Measurements from ENCODE around the gene SVBP.
A peak's percentile ranks its signal among the peaks of the same experiment; 100 is the strongest.

Gene SVBP

DNA sequence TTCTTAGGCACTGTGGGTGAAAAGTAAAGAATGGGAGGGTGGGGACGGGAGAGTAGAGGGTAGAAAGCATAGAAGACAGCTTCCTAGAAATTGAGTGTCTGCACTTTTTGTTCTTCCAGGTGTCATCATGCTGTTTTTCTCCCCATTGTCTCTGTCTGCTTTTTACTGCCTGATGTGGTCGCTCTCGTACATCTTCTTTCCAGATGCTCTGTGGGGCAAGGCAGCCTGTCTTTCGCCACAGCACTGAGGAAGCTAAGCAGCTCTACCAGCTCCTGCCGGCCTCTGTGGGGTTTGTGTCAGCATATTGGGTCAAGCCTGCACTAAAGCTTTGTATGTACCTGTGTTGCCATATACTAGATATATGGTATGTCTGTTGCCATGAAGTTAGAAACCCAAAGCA lies 19.2 kb downstream of the SVBP start:
- H3K36me3 Mint-ChIP-seq (ENCODE audit: low read depth), result no peaks in the 10 kb centered on the region
- H3K4me1 Mint-ChIP-seq (ENCODE audit: low read depth), result no peaks in the 10 kb centered on the region
- H3K27me3 Mint-ChIP-seq (ENCODE audit: low read depth), result peaks cover 21% of the 10 kb centered on the region
- H3K4me3 Mint-ChIP-seq, result no peak overlapping the region
- no peaks in the 10 kb centered on the region for H3K9me3 Mint-ChIP-seq
- no peak overlapping the region for H3K27ac Mint-ChIP-seq

DNA sequence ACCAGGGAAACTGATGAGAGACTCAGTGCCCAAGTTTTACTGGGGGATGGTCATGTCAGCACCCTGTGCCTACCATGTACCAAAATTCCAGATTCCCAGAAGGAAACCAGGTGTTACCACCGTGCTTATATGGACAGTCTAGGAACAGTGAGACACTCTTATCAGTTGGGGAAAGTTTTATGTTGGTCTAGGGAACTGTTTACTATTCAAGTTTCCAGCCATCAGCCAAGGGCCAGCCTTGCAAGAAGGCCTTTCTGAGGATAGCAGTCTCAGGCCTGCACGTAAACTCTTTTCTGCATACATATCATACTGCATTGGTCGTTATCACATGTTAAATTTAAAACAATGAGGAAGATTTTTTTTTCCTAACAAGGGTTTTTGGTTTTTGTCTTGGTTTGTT lies 19.8 kb downstream of the SVBP start:
- H3K36me3 Mint-ChIP-seq (ENCODE audit: low read depth), result no peaks in the 10 kb centered on the region
- H3K27me3 Mint-ChIP-seq (ENCODE audit: low read depth), result peaks cover 21% of the 10 kb centered on the region
- H3K4me3 Mint-ChIP-seq, result no peak overlapping the region
- no peaks in the 10 kb centered on the region for H3K9me3 Mint-ChIP-seq
- no peak overlapping the region for H3K27ac Mint-ChIP-seq
- H3K4me1 Mint-ChIP-seq (ENCODE audit: low read depth), result no peaks in the 10 kb centered on the region

DNA sequence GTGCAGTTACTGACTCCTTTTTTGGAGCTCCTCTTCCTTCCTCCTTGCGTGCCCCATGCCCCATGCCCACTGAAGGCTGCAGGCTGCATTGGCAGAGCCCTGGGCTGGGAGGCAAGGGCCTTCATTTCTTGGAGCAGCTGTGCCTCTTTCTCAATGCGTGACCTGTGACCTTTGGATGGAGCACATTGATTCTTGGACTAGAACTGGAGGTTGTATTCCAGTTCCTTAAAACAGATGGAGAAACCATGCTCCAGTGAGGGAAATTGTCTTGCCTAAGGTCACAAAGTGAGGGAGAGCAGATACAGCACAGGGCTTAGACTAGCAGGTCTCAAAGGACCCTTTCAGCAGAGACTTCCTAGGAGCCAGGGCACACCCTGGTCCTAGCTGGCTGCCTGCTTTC lies 23.4 kb downstream of the SVBP start:
- Mint-ChIP-seq H3K36me3 (ENCODE audit: low read depth) (no peaks in the 10 kb centered on the region), H3K27ac (no peak overlapping the region), H3K9me3 (no peaks in the 10 kb centered on the region), H3K4me1 (ENCODE audit: low read depth) (no peaks in the 10 kb centered on the region), H3K27me3 (ENCODE audit: low read depth) (peaks cover 19% of the 10 kb centered on the region), H3K4me3 (no peak overlapping the region)

DNA sequence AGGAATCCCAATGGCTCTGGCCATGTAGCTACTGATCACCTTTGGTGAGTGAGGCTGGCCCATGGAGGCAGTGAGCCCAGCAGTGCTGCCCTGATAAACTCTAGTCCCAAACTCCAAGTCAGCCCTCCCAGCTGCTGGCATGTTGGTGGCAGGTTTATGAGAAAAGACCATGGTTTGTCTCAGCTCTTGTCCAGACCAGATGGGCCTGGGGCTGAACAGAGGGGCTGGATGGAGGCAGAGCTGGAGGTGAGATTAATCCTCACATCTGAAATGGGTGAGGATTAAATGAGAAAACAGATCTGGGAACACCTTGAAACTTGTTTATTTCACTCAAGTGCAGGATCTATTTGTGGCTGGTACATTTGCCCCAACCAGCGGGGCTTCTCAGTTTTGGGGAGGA lies 29.2 kb downstream of the SVBP start:
- Mint-ChIP-seq H3K27me3 (ENCODE audit: low read depth) (peaks cover 4% of the 10 kb centered on the region), H3K27ac (no peak overlapping the region), H3K36me3 (ENCODE audit: low read depth) (peaks cover 5% of the 10 kb centered on the region), H3K4me1 (ENCODE audit: low read depth) (peaks cover 11% of the 10 kb centered on the region), H3K4me3 (no peak overlapping the region), H3K9me3 (no peaks in the 10 kb centered on the region)

DNA sequence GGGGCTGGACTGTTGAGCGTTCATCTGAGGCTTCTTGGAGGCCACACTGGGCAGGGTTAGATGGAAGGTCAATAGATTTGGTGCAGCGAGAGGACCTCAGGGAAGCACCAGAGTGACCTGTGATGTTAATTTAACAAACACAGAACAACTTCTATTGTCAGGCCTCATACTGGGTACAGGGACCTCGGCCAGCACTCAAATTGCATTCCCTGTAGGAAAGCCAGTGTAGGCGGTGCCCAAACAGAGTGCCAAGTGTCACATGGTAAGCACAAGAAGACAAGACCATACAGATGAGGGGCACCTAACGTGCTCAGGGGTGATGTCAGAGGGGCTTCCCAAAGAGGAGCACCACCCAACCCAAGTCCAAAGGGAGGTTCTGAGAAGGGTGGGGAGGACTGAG lies 31.1 kb downstream of the SVBP start:
- Mint-ChIP-seq H3K36me3 (ENCODE audit: low read depth) (peaks cover 9% of the 10 kb centered on the region), H3K27ac (peak overlapping the region; percentile 66), H3K9me3 (no peaks in the 10 kb centered on the region), H3K4me1 (ENCODE audit: low read depth) (peaks cover 11% of the 10 kb centered on the region), H3K4me3 (peak overlapping the region; percentile 62), H3K27me3 (ENCODE audit: low read depth) (peaks cover 1% of the 10 kb centered on the region)

DNA sequence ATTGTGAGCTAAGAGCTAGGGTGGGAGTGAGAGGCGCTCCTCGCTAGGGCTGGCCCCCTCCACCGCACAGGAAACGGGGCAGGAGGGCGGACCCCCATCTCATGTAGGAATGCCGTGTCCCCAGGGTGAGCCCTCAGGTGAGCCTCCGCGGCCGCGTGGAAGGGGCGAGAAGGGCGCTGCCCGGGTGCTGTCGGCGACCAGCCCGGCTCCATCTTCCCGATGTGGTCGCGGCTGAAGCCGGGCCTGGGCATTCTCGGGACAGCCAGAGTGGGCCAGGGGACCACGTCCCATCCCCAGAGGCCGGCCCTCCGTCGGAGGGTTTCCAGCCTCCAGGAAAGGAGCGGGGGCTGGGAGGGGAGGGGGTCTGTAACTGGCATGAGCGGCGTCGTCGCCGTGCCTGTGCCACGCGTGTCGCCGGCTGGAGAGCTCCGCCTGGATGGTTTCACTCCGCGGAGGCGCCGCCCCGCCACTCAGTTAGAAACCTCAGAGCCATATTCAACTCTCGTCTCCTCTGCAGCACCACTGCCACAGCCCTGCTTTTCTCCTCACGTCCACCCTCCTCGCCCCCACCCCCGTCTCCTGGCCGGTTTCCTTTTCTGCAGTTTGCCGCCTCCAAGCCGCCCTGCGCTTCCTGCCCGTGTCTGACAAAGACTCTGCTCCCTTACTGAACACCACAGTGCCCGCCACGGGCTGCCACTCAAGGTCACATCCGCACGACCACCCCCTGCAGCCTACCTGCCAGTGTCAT lies 32.1 kb downstream of the SVBP start, which contains the start of gene TMEM269:
TSS of gene TMEM269 (plus strand) at position 46 of the 748 bp plus-strand sequence. CDS start 4,903 bp downstream, outside the sequence.
- H3K27ac Mint-ChIP-seq, result peak within 1 kb of the TSS; percentile 66
- peaks cover 11% of the 10 kb centered on the region for H3K4me1 Mint-ChIP-seq (ENCODE audit: low read depth)
- H3K9me3 Mint-ChIP-seq, result no peaks in the 10 kb centered on the region
- no peaks in the 10 kb centered on the region for H3K27me3 Mint-ChIP-seq (ENCODE audit: low read depth)
- H3K36me3 Mint-ChIP-seq (ENCODE audit: low read depth), result peaks cover 14% of the 10 kb centered on the region
- peak within 1 kb of the TSS; percentile 62 for H3K4me3 Mint-ChIP-seq

DNA sequence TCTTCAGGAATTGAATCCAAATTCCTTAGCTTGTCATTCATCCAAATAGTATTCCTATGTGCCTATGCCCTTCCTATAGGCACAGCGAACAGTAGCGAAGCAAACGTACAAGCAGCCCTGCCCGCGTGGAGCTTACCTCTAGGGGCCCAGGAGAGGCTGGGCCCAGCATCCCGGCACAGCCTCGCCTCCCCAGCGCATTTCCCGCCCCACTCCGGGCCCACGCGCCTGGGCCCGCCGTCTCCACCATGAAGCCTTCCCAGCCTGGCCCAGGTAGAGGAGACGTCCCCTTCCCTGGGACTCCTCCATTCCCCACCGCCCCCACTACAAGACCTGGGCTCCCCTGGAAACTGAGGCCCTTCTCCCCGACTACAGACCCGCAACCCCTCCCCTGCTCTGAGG lies 32.7 kb downstream of the SVBP start:
- Mint-ChIP-seq H3K4me1 (ENCODE audit: low read depth) (peaks cover 14% of the 10 kb centered on the region), H3K27ac (no peak overlapping the region), H3K27me3 (ENCODE audit: low read depth) (no peaks in the 10 kb centered on the region), H3K36me3 (ENCODE audit: low read depth) (peaks cover 14% of the 10 kb centered on the region), H3K4me3 (no peak overlapping the region), H3K9me3 (no peaks in the 10 kb centered on the region)

DNA sequence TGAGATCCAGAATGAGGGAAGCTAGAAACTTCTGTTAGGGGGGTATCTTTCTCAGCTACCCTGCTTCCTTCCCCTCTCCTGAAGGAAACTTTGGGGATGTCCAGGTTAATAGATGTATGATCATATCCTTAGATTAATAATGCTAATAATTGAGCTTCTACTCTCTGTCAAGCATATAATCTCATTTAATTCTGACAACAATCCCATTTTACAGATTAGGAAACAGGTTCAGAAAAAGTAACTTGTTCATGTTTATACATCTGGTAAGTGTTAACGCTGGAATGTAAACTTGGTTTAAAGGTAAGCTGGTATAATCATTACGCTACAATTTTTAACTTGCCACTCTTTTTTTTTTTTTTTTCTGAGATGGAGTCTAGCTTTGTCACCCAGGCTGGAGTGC lies 34.1 kb downstream of the SVBP start:
- H3K4me3 Mint-ChIP-seq, result no peak overlapping the region
- peaks cover 21% of the 10 kb centered on the region for H3K36me3 Mint-ChIP-seq (ENCODE audit: low read depth)

DNA sequence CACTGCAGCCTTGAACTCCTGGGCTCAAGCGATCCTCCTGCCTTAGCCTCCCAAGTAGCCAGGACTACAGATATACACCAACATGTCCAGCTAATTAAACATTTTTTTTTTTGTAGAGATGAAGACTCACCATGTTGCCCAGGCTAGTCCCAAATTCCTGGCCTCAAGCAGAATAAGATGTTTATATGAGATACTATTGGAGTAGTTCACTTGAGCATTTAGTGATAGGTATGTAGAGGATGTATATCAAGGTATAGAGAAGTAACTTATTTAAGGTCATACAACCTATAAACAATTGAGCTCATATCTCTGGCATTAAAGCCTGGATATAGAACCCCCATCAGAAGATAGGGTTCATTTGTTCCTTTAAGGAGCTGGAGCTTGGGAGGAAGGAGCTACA lies 37.0 kb downstream of the SVBP start:
- H3K4me1 Mint-ChIP-seq (ENCODE audit: low read depth), result peaks cover 20% of the 10 kb centered on the region
- no peaks in the 10 kb centered on the region for H3K27me3 Mint-ChIP-seq (ENCODE audit: low read depth)
- H3K36me3 Mint-ChIP-seq (ENCODE audit: low read depth), result peaks cover 35% of the 10 kb centered on the region
- H3K27ac Mint-ChIP-seq, result no peak overlapping the region
- no peaks in the 10 kb centered on the region for H3K9me3 Mint-ChIP-seq
- H3K4me3 Mint-ChIP-seq, result no peak overlapping the region

More for the DNA sequence above, 34.1 kb downstream of the SVBP start:
- Mint-ChIP-seq H3K4me1 (ENCODE audit: low read depth) (peaks cover 21% of the 10 kb centered on the region), H3K27ac (no peak overlapping the region), H3K27me3 (ENCODE audit: low read depth) (no peaks in the 10 kb centered on the region), H3K9me3 (no peaks in the 10 kb centered on the region)

DNA sequence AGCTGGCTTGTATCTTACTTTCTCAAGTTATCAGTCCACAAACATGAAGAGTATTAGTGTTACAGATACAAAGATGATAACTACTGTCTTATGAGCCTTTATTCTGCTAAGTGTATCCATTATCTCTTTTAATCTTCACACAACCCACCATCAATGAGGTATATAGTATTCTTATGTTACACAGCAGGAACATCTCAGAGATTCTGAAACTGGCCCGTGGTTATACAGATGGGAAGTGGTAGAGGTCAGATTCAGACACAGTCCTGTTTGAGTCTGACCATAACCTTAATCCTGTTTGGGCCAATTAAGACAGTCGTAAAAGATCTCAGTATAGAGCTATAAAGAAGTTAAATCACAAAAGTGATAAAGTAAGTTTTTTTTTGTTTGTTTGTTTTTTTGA lies 37.5 kb downstream of the SVBP start:
- Mint-ChIP-seq H3K4me1 (ENCODE audit: low read depth) (peaks cover 20% of the 10 kb centered on the region), H3K4me3 (no peak overlapping the region), H3K27ac (no peak overlapping the region), H3K36me3 (ENCODE audit: low read depth) (peaks cover 39% of the 10 kb centered on the region), H3K27me3 (ENCODE audit: low read depth) (no peaks in the 10 kb centered on the region), H3K9me3 (no peaks in the 10 kb centered on the region)

DNA sequence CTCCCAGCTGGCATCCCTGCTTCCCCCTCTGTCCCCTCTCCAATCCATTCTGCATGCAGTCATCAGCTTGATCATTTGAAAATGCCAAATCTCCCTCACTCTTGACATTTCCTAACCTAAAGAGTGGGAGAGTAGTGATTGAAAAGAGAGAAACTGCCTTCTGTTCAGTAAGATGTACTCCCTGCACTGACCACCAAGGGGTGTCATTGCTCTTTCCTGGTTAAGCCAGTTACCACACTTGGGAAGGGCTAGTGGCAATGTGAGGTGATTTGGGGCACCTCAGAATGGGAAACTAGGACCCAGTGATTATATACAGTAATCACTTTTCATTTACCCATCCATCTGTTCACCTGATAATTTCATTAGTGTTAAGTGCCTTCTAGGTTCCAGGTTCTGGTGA lies 39.3 kb downstream of the SVBP start:
- Mint-ChIP-seq H3K9me3 (no peaks in the 10 kb centered on the region), H3K4me1 (ENCODE audit: low read depth) (peaks cover 18% of the 10 kb centered on the region), H3K27me3 (ENCODE audit: low read depth) (no peaks in the 10 kb centered on the region), H3K4me3 (no peak overlapping the region), H3K36me3 (ENCODE audit: low read depth) (peaks cover 43% of the 10 kb centered on the region), H3K27ac (peak overlapping the region; percentile 42)

DNA sequence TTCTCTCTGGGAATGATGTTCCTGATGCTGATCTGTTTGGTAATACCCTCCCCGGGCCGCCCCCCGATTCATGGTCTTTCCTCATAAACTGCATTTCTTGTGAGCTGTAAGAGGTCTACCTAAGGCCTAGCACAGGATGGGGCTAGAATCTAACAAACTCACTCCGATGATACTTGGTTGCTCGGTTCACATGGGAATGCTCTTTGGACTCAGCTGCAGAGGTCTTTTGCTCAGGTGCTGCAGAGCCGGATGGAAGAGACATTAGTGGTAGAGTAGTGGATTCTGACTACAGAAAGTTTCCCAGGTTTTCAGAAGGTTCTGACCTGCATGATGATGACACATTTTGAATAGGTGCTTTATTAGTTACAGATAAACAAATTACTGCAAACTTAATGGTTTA lies 40.7 kb downstream of the SVBP start:
- Mint-ChIP-seq H3K27me3 (ENCODE audit: low read depth) (no peaks in the 10 kb centered on the region), H3K27ac (no peak overlapping the region), H3K9me3 (no peaks in the 10 kb centered on the region), H3K4me3 (no peak overlapping the region), H3K4me1 (ENCODE audit: low read depth) (peaks cover 20% of the 10 kb centered on the region), H3K36me3 (ENCODE audit: low read depth) (peaks cover 42% of the 10 kb centered on the region)

DNA sequence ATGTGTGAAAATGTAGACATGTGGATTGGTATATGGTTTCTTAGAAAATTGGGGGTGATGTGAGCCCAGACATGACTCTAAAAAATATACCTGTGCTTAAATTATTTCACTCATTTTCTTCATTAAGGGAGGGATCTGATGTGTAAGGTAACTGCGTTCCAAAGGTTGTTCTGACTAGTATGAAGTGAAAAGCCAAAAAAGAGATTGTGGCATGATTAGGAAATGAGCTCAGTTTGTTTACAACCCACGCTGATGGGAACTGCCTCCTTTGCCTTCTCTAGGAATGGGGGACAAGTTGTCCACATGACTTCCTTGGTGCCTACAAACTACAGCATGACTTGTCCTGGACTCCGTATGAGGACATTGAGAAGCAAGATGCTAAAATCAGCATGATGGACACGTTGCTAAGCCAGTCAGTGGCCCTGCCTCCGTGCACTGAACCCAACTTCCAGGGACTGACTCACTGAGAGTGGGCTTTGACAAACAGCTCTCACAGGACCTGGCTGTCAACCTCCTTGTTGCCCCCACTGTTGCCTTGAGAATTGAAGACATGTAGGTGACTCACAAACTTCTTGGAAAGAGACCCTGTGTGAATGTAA lies 42.2 kb downstream of the SVBP start:
- no peaks in the 10 kb centered on the region for H3K9me3 Mint-ChIP-seq
- H3K4me1 Mint-ChIP-seq (ENCODE audit: low read depth), result peaks cover 24% of the 10 kb centered on the region
- no peak overlapping the region for H3K27ac Mint-ChIP-seq
- H3K4me3 Mint-ChIP-seq, result no peak overlapping the region
- peaks cover 41% of the 10 kb centered on the region for H3K36me3 Mint-ChIP-seq (ENCODE audit: low read depth)
- H3K27me3 Mint-ChIP-seq (ENCODE audit: low read depth), result no peaks in the 10 kb centered on the region

DNA sequence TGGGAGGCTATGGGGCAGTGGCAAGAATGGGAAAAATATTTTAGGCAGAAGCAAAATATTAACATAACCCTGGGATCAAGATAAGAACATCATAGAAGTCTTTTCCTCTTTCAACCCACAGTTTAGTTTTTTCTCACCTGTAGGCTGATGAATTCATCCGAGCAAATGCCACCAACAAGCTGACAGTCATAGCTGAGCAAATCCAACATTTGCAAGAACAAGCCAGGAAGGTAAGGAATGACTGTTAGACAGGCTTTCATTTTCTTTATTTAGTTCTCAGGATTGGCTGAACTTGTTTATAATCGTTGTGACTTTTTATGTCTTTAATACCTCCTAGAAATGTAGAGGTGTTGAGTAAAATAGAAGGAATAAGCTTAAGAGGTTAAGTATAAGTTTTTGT lies 43.8 kb downstream of the SVBP start:
- Mint-ChIP-seq H3K4me1 (ENCODE audit: low read depth) (peaks cover 20% of the 10 kb centered on the region), H3K27ac (no peak overlapping the region), H3K4me3 (no peak overlapping the region), H3K36me3 (ENCODE audit: low read depth) (peaks cover 41% of the 10 kb centered on the region), H3K9me3 (no peaks in the 10 kb centered on the region), H3K27me3 (ENCODE audit: low read depth) (no peaks in the 10 kb centered on the region)

DNA sequence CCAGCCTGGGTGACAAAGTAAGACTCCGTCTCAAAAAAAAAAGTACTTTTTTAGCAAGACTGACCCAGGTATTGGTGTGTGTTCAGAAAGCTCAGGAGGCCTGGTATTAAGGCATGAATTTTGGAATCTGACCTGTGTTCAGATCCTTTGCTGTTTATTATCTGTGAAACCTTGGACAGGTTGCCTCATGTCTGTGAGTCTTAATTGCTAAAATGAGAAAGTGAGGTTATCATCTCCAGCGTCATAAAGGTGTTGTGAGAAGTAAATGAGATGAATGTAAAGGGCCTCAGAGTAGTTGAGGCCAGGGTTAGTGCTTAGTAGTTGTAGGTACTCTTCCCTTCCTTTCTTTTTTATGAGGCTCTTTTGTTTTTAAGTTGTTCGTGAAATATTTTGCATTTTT lies 47.4 kb downstream of the SVBP start:
- Mint-ChIP-seq H3K9me3 (no peaks in the 10 kb centered on the region), H3K4me1 (ENCODE audit: low read depth) (peaks cover 17% of the 10 kb centered on the region), H3K36me3 (ENCODE audit: low read depth) (peaks cover 17% of the 10 kb centered on the region), H3K27ac (no peak overlapping the region), H3K4me3 (no peak overlapping the region), H3K27me3 (ENCODE audit: low read depth) (no peaks in the 10 kb centered on the region)

Data from T-helper 1 cell treated with Interleukin-12 subunit alpha and Interleukin-12 subunit beta and Interleukin-4 antibody, amounts not matched to agents 30 μg/mL and 1 μg/mL, for 36 hours (primary cell).